Stimulated activated CD8-positive, alpha-beta memory T cell treated with anti-CD3 and anti-CD28 coated beads, Interleukin-4, amount 100 ng/mL, for 48 hours (primary cell): ENCODE data around the gene COL6A2.
"Not testable (repeated sequence)": the region's sequence is repeated elsewhere in the genome, so short reads cannot be mapped to it uniquely, and the experiment has no call there.

Source experiments
- DNase-seq: peaks from one replicate; pipeline ENCODE4 v3.0.0-alpha.2; 2020

Gene COL6A2

DNA sequence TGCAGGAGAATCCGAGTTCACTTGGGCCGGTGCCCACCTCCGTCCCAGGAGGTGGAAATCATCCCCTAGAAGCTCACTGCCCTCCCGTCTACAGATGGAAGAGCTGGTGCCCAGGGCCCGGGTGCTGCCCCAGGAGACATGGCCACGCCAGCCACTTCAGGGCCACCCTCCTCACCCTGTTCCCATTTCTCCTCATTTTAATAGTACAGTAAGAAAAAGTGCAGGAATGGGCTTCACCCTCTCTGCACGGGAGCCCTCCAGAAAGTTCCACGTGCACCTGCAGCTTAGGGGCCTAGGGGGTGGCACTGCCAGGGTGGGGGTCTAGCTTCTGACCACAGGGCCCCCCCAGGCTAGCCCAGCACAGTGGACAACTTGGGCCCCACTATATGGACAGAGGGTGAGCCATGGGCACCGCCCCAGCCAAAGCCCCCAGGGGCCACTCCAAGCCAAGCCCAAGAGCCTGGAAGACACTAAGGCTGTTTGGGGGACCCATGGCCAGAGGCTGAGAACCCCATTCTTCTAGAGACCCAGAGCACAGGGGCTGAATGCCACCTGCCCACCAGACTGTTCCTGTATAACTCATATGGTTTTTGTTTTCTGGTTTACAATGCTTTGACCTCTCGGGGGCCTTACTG is 60.9 kb downstream of the COL6A2 start:
- DNase-seq: peak; percentile 10

DNA sequence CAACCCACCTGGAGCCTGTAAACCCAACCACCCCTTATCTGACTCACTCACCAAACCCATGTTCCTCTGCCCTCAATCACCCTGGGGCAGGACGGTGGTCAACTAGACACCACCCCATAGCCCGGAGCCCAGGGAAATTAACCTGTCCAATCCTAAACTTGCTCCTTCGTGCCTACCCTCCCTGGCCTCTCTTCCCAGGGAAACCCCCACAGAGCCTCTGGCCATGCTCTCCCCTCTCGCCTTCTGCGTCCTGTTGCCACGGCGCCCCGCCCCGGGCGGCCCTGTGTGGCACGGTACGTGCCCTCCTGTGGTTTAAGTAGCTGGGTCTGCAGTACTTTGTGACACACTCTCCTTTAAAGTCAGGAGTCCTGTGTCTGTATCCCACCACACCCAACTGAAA is 61.5 kb downstream of the COL6A2 start:
- DNase-seq: peak; percentile 22

DNA sequence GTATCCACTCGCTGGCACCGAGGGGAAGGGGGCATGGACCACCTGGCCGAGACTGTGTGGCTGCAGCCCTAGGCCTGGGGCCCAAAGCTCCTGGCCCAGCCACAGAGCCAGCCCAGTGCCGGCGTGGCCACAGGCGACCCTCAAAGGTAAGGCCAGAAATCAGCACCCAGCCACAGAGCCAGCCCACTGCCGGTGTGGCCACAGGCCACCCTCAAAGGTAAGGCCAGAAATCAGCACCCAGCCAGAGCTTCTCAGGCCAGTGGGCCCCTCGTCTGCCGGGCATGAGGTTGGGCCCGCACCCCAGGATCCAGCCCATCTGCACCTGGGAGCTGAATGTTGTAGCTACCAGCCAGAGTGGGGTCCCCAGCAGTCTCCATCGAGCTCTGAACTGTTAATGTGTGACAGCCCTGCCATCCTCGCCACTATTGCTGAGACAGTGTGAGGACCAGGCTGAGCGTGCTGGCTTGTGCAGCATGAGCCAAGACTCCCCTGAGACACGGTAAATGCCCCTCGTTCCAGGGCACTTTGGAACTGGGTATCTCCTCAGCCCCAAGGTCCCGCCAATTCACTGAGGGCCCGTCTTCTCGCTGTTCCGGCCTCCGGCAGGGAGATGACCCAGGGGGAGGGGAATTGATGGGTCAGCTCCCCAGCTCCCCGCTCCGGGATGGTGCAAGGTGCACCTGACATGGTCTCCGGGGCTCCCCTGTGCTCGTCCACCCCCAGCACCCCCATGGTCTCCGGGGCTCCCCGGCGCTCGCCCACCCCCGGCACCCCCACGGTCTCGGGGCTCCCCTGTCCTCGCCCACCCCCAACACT is 62.1 kb downstream of the COL6A2 start:
- peak; percentile 19 for DNase-seq

DNA sequence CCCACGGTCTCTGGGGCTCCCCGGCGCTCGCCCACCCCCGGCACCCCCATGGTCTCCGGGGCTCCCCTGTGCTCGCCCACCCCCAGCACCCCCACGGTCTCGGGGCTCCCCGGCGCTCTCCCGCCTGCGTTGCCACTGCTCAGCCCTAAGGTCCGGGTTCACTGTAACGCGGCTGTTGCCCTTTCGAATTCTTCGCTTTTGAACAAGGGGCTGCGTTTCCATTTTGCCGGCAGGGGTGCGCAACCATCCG is 62.7 kb downstream of the COL6A2 start:
- DNase-seq: no peak

DNA sequence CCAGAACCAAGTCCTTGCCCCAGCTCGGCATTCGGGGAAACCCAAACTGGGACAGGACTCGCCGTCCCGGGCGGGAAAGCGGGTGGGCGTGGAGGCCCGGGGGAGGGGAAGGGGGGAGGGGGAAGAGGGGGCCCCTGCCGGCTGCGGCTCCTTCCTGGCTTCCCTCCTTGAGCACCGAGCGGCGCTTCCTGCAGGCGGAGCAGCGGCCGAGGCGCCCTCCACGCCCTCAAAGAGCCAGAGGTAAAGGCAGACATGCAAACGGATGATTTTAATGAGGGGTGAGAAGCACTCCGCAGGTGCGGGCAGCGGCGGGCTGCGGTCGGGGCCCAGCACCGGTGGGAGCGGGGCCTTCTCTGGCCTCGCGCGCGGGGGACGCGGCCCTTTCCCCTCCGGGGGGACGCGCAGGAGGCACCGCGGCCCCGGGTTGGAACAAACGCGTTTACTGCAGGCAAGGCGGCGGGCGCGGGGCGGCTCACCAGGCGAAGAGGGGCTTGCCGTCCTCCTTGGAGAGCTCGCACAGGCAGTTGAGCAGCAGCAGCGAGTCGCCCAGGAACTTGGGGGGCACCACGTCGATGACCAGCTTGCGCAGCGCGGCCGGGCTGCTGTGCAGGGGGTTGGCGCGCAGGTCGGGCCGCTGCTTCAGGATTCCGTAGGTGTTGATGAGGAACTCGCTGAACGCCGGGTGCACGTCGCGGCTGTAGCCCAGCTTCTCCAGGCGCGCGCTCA is 63.2 kb downstream of the COL6A2 start:
- peak; percentile 25 for DNase-seq

DNA sequence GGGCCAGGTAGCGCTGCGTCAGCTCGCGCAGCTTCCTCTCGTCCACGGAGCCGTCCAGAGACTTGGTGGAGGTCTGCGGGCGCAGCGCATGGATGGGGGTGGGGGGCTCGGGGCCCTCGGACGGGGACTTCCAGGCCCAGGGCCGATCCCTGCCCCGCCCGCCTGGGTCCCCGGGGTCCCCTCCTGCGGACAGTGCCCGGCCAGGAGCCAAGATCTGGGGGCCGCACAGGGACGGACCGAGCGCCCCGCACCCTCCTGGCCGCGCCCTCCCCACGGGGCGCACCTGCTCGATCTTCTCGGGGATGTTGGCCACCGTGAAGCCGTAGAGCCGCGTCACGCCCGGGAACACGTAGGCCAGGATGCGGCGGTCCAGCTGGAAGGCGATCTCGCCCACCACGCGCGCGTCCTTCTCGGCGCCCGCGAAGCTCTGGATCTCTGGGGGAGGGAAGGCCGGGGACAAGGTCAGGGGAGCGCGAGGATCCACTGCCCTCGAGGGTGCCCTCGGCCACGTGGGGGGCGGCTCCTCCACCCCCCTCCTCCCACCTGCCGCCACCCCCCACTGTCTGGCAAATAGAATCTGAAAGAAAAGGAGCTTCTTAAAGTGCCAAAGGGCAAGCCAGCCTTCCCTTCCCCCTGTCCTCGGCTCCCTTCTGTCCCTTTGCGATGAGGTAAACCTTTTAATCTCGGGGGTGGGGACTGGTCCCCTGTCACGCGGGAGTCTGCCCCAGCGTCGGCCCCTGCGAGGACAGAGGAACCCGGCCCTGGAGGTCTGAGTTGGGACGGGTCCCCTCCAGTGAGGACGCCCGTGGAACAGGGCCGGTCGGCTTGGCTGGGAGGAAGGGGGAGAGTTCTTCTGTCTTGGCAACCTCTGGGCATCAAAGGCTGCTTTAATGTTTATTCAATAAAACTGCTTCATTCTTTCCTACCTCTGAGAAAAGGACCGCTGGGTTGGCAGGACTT is 64.0 kb downstream of the COL6A2 start:
- peak; percentile 18 for DNase-seq

DNA sequence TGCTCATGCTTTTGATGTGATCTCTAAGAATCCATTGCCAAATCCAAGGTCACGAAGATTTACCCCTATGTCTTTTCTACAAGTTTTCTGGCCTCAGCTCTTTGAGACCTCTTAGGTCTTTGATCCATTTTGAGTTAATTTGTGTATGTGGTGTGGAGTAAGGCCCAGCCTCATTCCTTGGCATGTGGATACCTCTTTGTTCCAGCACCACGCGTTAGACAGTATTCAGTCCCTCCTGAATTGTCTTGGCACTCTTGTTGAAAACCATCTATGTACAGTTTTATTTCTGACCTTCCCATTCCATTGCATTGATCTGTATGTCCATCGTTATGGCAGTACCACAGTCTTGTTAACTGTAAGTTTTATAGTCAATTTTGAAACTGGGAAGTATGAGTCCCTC is 65.5 kb downstream of the COL6A2 start:
- DNase-seq: no peak

DNA sequence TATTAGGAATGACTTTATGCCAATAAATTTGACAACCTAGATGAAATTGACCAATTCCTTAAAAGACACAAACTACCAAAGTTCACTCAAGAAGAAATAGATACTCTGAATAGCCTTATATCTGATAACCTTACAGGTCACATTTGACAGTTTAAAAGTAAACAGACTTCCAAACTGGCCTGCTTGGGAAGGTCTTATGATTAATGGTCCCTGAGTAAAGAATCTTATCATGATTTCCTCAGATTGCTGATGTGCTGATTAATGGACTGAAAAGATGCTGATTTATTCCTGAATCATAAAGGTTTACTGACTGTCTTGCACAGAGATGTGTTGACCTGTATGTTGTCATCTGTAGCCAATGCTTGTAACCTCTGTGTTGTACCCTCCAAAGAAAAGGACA is 67.2 kb downstream of the COL6A2 start:
- DNase-seq: no peak

DNA sequence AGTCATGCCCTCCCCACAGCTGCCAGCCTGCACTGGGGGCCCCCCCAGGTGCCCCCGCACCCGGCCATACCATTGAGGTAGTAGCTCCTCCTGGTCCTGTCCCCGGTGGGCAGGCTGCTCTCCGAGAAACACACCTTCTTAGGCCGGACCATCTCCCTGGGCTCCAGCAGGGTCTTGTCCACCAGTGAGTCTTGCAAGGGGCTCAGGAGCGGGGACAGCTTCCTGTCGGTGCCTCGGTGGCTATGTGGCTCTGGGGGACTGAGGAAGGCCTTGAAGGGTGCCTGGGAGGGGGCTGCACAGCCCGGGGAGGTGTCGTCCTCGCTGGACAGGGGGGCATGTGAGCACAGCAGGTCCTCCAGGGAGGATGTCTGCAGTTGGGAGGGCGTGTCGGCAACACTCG is 70.3 kb downstream of the COL6A2 start:
- peak; percentile 10 for DNase-seq

DNA sequence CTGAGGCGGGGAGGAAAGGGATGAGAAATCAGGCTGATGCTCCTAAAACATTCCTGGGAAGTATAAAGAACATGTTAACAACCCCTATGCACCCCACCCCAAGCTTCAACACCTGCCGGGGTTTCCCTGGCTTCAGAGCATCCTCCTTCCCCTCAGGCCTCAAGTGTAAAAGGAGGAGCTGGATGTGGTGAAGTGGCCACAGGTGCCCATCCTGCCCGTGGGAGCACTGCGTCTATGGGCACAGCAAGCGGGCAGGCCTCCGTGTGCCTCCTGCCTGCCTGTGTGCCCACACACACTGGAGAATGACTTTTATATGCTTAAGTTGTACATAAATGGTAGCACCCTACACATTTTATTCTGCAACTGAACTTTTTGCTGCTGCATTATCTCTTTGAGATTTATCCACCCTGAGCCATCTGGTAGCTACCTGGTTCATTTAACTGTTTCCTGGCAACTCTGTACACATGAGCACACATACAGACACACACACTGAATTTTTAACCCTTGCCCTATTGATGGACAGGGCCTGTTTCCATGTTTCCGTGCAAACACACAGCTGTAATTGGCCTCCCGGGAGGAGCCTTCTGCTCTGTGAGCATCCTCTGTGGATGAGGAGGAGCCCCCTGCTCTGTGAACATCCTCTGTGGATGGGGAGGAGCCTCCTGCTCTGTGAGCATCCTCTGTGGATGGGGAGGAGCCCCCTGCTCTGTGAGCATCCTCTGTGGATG is 70.9 kb downstream of the COL6A2 start:
- DNase-seq: peak; percentile 14

DNA sequence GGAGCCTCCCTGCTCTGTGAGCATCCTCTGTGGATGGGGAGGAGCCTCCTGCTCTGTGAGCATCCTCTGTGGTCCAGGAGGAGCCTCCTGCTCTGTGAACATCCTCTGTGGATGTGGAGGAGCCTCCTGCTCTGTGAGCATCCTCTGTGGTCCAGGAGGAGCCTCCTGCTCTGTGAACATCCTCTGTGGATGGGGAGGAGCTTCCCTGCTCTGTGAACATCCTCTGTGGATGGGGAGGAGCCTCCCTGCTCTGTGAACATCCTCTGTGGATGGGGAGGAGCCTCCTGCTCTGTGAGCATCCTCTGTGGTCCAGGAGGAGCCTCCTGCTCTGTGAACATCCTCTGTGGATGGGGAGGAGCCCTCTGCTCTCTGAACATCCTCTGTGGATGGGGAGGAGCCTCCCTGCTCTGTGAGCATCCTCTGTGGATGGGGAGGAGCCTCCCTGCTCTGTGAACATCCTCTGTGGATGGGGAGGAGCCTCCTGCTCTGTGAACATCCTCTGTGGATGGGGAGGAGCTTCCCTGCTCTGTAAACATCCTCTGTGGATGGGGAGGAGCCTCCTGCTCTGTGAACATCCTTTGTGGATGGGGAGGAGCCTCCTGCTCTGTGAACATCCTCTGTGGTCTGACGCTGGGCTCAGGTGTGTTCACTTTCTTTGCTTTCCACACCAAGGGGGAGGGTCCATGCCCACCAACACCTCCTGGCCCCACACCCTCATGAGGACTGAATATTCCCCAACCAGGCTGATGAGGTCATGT is 72.7 kb downstream of the COL6A2 start:
- DNase-seq: not testable (repeated sequence)

DNA sequence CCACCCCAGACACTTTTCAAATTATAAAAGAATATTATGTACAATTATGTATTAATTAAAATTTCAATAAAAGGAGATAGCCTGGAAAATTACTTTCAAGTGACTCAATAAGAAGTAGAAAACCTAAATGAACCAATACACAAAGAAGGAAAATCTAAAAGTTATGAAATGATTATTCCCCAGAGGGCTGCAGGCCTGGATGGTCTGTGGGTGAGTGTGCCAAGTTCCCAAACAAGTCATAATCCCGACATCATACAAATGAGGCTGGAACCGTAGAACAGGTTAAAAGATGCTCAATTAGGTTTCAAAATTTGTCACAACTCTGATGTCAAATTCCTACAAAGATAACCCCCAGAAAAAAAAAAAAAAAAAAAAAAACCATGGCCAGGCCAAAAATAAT is 73.7 kb downstream of the COL6A2 start:
- DNase-seq: no peak

DNA sequence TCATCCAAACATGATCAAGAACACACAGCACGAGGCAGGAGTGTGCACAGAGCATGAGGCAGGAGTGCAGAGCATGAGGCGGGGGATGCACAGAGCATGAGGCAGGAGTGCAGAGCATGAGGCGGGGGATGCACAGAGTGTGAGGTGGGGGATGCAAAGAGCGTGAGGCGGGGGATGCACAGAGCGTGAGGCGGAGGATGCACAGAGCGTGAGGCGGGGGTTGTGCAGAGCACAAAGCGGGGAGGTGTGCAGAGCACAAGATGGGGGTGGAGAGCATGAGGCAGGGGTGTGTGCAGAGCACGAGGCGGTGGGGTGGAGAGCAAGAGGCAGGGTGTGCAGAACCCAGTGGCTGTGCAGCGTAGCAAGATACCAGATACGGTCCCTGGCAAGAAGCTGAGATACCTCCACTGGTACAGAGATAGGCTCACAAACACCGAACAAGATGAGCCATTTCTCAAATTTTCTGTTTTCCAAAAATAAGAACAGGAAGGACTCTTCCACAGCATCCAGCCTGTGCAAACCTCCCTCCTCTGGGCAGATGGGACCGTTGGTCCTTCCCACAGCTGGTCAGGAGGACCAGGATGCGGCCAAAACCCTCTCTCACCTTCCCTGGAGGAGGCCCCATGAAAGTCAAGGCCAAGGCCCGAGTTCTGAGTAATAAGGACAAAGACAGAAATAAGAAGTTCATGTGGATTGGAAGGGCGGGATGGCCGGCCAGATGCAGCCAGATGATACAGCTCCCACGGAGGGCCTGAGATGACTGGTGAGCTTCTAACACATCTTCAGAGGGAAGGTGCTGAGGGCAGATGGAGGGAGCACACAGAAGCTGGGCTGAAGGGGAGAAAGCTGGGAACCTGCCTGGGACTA is 74.3 kb downstream of the COL6A2 start:
- peak; percentile 7 for DNase-seq

DNA sequence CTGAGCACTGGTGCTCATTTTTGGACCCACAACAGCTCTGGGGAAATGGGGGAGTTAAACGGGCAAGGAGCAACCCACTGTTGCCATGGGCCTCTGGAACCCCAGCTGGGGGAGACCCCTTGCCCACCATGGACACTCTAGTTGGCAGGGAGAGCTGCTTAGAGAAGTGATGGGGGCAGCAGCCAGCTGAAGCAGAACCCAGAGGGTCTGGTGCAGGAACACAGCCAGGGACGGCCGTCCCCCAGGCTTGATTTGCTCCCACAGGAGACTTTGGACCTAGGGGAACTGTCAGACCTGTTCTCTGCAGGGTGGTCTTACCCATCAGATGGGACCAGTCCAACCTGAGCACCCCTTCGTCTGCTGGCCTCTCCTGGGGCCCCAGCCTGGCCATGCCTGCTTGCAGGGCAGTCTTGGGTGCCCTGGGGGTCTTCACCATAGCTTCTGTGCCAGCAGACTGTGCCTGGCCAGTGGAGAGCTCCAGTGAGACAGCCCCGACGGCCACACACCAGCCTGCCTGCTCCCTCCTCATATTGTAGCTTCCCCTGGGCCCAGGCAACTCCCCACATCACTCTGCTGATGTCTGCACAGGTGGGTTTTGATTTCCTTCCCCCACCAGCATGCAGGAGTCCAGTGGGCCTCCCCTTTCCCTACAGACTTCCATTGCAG is 75.1 kb downstream of the COL6A2 start:
- DNase-seq: peak; percentile 9

DNA sequence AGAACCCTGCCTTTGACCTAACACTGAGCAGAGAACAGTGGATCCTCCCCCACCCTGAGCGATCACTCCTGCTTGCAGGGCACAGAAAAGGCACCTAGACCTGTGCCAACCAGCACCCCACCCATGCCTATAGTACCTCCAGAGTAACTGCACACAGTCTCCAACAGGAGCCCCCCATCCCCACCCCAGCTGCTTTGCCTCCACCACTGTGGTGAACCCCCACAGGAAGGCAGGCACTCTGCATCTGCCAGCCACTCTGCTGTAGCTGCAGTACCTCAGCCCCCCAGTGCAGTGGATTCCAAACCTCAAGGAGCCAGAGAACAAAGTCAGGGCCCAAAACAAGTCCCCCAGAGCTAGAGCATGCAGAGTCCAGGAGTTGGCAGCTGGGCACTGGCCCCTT is 75.7 kb downstream of the COL6A2 start:
- no peak for DNase-seq

DNA sequence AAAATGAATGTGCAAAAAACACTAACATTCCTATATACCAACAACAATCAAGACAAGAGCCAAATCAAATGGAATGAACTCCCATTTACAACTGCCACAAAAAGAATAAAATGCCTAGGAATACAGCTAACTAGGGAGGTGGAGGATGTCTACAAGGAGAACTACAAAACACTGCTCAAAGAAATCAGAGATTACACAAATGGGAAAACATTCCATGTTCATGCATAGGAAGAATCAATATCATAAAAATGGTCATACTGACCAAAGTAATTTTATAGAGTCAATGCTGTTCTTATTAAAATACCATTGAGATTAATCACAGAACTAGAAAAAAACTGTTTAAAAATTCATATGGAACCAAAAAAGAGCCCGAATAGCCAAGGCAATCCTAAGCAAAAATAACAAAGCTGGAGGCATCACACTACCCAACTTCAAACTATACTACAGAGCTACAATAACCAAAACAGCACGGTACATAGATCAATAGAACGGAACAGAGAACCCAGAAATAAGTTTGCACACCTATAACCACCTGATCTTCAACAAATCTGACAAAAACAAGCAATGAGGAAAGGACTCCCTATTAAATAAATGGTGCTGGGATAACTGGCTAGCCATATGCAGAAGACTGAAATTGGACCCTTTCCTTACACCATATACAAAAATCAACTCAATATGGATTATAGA is 78.7 kb downstream of the COL6A2 start:
- not testable (repeated sequence) for DNase-seq

DNA sequence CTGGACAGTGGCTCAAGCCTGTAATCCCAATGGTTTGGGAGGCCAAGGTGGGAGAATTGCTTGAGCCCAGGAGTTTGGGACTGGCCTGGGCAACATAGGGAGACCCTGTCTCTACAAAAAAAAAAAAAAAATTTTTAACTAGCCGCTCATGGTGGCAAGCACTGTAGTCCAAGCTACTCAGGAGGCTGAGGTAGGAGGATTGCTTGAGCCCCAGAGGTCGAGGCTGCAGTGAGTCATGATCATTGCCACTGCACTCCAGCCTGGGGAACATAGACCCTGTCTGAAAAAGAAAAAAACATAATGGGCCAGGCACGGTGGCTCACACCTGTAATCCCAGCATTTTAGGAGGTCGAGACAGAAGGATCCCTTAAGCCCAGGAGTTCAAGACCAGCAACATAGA is 81.0 kb downstream of the COL6A2 start:
- no peak for DNase-seq
